Measurements from ENCODE around the gene LRRC51.

Gene LRRC51

GRCh38 chr11:72070491-72070890, 10.2 kb upstream of the LRRC51 start:
- DNase-seq (ENCODE audit: low spot score) = no peak

DNA sequence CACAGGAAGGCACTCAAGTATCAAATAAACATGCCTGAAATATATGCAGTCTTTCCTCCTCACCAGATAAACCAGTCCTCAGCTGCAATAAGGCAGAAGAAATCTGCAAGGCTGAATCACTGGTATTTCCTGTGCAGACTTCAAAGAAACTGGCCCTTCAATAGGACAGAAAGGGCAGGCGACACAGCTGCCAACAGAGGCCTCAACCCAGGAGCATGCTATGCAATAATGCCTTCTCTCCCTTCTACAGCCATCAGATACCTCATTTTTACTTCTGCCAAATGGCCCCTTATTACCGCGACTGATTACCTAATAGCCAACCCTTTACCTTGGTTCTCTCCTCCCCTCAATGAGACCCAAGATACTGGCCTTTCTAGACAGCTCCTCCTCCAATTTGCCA, 8.3 kb upstream of the LRRC51 start:
- DNase-seq (ENCODE audit: low spot score) = no peak

DNA sequence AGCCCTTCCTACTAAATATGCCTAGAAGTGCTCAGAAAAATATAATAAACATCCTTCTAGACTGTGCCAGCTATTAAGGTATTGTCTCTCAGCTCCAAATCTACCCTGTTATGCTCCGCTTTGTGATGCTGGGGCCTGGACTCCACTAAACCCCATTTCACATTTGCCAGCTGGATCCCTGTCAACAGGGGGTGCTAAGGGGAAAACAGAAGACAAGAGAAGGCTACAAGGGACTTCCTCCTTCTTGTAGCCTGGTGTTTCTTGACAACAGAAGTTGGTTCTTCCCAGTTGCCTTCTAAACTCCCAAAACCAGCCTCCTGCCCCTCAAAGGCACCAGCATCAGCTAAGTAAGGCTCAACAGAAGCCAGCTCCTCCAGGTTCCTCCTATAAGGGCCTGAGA, 5.5 kb upstream of the LRRC51 start:
- no peak for DNase-seq (ENCODE audit: low spot score)

DNA sequence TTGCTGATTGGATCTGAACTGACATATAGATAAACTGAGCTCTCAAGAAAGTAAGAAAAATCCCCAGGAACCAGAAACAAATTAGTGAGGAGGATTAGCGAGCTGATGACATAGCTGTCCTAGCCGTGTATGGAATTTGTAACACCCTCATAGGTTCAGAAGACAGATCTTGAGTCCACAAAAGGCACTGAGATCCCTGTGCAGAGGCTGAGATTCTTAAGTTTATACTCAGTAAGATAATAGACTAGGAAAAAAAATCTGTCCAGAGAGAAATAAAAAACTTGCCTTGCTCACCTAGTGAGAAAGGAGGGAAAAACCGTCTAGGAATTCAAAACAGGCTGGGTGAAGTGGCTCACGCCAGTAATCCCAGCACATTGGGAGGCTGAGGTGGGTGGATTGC, 4.9 kb upstream of the LRRC51 start:
- no peak for DNase-seq (ENCODE audit: low spot score)

- no peak for DNase-seq (ENCODE audit: low spot score)
Observed at GRCh38 chr11:72078477-72078876, 2.2 kb upstream of the LRRC51 start.

- no peak for DNase-seq (ENCODE audit: low spot score)
Observed at GRCh38 chr11:72079819-72080325, 778 bp upstream of the LRRC51 start.

DNA sequence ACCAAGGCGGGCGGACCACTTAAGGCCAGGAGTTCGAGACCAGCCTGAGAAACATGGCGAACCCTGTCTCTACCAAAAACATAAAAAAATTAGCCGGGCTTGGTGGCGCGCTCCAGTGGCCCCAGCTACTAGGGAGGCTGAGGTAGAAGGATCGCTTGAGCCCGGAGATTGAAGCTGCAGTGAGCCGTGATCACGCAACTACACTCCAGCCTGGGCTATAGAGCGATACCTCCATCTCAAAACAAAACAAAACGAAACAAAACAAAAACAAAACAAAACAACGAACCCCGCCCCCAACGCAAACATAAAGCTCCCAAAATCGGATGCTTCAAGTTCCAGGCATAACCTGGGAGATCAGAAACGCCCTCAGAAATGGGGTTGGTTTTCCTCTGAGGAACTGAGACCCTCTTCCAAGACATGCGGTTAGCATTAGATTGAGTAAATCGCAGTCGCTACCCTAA, 564 bp downstream of the LRRC51 start:
- DNase-seq (ENCODE audit: low spot score) = no peak

- DNase-seq (ENCODE audit: low spot score) = no peak
Observed at GRCh38 chr11:72081821-72082453, 1.3 kb downstream of the LRRC51 start.

GRCh38 chr11:72083414-72083813, 2.8 kb downstream of the LRRC51 start:
- no peak for DNase-seq (ENCODE audit: low spot score)

- no peak for DNase-seq (ENCODE audit: low spot score)
Observed at GRCh38 chr11:72084076-72084475, 3.4 kb downstream of the LRRC51 start.

GRCh38 chr11:72084965-72085364, 4.3 kb downstream of the LRRC51 start:
- no peak for DNase-seq (ENCODE audit: low spot score)

- peak; percentile 84 for DNase-seq (ENCODE audit: low spot score)
Observed at GRCh38 chr11:72085621-72086351, 5.1 kb downstream of the LRRC51 start.

GRCh38 chr11:72088076-72088808, 7.6 kb downstream of the LRRC51 start:
- DNase-seq (ENCODE audit: low spot score) = no peak

DNA sequence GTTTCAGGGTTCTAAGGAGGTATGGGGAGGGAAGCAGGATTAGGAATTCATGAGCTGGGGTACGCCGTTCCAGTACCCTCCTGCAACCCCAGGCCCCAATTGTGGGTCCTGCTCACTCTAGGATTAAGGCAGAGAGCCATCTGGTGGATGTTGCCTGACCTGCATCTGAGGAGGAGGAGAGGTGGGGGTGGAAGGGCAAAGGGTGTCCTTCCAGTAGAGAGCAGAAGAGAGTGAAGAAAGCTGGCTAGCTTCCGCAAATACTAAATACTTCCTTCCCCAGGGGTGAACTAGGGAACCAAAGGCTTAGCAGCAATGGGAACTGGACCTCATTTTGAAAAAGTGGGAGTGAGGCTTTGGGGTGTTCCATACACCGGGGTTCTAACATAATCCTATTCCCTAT, 10.6 kb downstream of the LRRC51 start:
- DNase-seq (ENCODE audit: low spot score) = peak; percentile 64

DNA sequence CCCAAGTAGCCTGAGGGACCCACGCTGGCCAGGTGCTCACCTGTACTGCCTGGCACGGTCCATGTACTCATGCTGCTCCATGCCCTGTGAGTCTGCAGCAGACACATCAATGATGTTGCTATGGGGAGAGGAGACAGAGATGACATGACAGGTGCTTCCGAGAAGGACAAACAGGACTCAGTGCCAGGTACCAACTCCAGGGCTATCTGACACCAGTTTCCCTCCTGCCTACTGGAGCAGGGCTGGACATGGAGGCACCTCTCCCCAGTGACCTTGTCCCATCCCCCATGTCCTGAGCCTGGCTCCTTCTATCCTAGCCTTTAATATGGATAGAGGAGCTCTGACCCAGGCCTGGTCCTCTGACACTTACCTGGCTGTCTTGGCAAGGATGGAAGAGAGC, 18.1 kb downstream of the LRRC51 start:
- DNase-seq (ENCODE audit: low spot score) = no peak

DNA sequence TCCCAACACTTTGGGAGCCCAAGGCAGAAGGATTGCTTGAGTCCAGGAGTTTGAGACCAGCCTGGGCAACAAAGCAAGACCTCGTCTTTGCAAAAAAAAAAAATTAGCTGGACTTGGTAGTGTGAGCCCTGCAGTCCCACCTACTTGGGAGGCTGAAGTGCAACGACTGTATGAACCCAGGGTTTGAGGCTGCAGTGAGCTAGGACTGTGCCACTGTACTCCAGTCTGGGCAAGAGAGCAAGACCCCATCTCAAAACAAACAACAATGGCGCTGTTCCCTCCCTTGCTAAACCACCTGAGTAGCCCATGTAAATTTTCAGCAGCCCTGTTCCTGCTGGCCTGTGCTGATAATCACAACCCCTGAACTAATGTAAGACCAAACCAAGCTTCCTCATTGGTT, 19.4 kb downstream of the LRRC51 start:
- DNase-seq (ENCODE audit: low spot score) = no peak

DNA sequence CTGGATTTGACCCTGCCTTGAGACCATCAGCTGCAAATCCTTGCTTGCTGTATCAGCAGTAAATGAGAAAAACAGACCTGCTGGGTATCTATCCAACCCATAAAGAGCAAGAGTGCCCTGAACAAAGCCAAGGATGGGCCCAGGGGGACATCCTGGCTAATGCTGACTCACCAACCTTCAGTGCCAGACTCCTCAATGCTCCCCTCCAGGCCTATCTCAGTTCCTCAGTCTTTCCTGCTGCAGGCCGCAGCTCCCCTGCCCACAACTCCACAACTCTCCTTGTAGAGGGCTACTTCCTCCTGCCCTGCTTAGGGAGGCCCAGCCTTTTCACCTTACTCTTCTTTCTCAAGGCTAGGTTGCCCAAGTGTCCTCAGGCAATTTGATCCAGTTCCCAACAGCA, 19.8 kb downstream of the LRRC51 start:
- DNase-seq (ENCODE audit: low spot score) = no peak

DNA sequence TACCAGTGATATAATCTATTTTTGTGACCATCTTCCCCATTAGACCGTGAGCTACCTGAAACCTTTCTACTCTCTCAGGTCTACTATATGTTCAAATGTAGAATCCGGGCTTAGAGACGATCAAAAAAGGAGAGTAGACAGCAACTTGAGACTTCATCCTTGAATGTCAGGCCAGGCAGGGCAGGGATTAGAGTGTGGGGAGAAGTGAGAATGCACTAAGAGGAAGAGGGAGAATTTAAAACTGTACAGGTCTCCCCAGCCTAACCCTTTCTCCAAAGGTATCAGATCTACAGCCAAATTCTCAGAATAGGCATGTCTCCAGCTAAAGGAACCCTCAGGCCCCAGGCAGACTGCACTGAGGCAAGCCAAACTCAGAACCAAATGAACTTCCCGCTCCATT, 21.5 kb downstream of the LRRC51 start:
- DNase-seq (ENCODE audit: low spot score) = no peak

- DNase-seq (ENCODE audit: low spot score) = no peak
Observed at GRCh38 chr11:72102631-72102945, 21.9 kb downstream of the LRRC51 start.

GRCh38 chr11:72102946-72103753, 22.5 kb downstream of the LRRC51 start, which contains the start of gene LAMTOR1:
TSS of gene LAMTOR1 (minus strand) at chr11:72103297. CDS start at chr11:72103224, 73 bp downstream.
- DNase-seq (ENCODE audit: low spot score) = peak; percentile 98

- no peak for DNase-seq (ENCODE audit: low spot score)
Observed at GRCh38 chr11:72103754-72104167, 23.1 kb downstream of the LRRC51 start.

- no peak for DNase-seq (ENCODE audit: low spot score)
Observed at GRCh38 chr11:72105888-72106287, 25.2 kb downstream of the LRRC51 start, which contains the start of gene TOMT. TSS of gene TOMT (plus strand) at chr11:72105924. CDS start at chr11:72105952, 28 bp downstream.
